HG03066 (cell line): ENCODE data around the gene CENPA.
"Not testable (repeated sequence)": the region's sequence is repeated elsewhere in the genome, so short reads cannot be mapped to it uniquely, and the experiment has no call there.

Experiments
- ATAC-seq: cut with Tn5 transposase; IDR thresholded peaks from one replicate; pipeline ENCODE4 v1.9.1; 2021; ENCODE audit warnings: low read depth; ENCODE audit not compliant: unreplicated experiment

The CENPA gene

DNA sequence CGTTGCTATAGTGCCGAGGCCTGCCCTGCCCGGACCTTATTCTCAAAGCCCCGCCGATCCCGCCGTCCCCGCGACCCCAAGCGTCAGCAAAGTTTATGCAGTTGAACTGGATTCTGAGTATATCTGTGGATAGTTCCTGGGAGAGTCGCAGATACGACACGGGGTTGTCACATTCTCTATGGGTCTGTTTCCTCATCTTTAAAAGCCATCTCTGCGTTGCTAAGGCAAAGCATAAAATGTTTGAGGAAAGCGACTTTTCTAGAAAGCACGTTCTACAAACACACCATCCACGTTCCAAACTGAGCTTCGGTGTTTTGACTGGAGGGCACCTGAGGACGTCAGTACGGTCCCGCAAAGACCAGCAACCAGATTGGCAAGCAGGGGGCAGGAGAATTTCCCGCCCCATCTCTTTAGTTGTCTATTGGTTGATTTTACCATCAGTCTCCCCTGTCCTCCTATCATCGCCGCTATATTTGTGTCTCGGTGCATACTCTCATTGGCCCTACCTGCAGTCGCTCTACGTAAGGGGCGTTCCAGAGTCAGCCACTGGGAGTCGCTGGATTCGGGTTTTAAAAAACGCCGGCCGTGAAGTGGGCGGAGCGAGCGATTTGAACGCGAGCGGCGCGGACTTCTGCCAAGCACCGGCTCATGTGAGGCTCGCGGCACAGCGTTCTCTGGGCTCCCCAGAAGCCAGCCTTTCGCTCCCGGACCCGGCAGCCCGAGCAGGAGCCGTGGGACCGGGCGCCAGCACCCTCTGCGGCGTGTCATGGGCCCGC, at the start of gene CENPA:
CENPA (plus strand) TSS at position 626 of the 776 bp plus-strand sequence; CDS start at position 767, 141 bp downstream.
- peak; percentile 99 for ATAC-seq

DNA sequence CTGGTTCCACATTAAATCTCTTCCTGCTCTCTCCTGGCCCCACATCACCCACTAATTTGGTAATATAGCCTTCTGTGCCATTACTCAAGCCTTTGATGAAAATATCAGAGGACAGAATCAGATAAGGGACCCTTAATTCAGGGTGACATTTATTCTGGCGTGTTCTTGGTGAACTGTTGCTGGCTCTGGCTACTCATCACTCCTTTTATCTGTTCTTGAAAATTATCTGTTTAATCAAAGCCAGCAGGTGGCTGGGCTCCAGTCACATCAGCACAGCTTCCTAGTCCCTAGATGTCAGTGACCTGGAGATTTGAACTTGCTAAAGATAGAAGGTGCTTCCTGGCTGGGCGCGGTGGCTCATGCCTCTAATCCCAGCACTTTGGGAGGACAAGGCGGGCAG, 48.6 kb upstream of the CENPA start:
- ATAC-seq = no peak

DNA sequence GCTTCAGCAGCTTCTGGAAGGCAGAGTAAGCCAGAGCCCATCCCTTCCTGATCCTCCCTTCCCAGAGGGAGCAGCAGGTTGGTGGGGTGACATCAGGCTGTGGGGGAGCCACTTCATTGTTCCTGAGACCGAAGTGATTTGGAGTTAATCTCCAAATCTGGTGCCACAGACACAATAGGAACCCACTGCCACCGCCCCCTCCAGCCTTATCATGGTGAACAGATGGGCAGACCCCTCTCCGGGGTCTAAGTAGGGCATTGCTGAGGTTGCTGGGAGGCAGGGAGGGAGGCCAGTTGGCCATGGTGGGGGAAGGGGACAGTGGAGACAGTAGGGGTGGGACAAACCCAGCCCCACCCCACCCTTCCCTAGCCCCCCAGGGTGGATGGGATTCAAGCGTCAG, 47.4 kb upstream of the CENPA start:
- no peak for ATAC-seq

DNA sequence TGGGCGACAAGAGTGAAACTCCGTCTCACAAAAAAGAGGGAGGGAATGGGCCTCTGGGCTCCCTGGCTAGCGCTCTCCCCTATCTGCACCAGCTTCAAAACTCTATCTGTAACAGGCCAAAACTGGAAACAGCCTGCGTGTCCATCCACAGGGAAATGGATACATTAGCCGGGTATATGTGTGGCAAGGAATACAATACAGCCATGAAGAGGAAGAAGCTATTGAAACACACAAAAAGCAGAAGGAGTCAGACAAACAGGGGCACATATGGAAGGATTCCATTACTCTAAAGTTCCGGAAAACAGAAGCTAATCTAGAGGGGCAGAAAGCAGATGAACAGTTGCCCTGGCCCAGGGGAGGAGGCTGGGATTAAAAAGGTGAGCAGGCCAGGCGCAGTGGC, 46.3 kb upstream of the CENPA start:
- ATAC-seq = no peak

DNA sequence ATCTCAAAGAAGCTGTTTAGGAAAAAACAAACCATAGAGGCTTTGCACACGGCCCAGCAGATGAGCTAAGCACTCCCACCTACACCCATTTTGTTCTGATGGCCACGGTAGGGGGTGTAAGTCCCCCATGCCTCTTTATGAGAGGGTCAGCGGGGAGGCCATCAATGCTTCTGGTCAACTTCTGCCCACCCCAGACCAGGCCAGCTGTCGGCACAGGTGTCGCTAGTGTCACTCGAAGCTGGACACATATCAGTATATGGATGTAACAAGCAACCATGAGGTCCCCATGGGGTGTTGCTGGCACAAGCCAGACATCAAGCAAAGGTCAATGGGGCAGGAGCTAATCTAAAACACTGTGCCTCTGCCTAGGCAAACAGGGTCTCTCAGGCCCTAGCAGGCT, 45.5 kb upstream of the CENPA start:
- no peak for ATAC-seq

DNA sequence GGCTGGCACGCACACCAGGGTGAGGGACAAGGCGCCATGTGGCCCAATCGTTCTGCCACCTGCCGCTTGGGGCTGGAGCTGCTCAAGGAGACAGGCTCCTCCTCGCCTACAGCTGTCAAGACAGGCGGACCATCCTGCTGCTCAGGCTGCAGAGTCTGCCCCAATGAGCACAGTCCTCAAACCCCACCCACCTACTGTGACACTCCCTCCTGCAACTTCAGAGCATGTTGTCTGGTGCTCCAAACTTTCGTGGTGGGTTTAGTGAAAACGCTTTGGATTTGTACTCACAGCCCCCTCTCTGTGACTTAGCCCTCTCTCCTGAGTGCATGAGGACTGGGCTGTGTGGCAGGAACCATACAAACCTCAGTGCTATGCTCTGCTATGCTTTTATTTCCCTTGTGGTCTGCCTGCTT, 45.0 kb upstream of the CENPA start:
- ATAC-seq = no peak

DNA sequence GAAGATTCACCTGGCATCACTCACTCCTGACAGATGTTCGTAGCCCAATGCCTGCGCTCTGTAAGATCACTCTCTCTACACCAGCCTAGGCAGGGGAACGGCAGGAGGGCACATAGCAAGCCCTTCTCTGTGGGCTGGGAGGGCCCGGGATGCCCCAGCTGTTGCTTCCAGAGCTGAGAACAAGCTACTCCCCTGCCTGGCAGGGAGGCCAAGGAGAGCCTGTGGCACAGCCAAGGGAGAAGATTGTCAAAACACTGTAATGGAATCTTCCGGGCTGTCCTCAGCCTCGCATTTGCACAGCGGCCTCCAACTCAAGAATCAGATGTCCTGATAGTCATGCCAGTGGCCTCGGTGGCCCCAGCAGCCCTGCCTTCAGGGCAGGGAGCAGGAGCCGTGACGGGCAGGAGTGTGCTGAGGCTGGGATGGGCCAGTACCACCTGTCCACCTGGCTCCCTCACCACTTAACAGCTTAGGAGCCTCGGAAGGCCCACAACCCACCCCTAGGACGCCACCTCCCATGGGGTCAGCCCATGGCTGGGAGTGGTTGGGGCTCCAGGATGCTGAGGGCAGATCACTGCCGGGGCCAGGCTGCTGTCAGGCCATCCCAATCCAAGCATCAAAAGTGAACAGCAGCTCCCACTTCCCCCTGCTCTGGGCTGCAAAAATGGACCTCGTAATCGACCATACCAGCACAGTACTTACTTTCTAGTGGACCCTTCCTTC, 43.6 kb upstream of the CENPA start:
- ATAC-seq = no peak

DNA sequence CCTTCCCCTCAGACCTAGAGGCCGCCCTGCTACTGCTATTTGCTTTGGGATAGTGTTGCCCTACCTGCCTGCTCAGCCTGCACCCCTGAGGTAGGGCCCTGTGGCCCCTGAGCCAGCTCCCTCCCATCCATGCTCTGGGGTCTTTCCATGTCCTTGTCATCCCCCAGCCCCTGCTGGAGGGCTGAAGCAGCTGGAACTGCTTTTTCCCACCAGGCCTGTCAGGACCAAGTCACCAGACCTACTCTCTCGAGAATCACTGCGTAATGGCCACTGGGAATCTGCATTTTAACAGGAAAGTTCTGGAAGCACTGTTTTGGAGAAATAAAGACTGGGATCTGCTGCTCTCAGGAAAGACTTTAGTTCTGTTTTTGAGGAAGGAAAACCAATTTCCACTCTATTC, 42.0 kb upstream of the CENPA start:
- no peak for ATAC-seq

DNA sequence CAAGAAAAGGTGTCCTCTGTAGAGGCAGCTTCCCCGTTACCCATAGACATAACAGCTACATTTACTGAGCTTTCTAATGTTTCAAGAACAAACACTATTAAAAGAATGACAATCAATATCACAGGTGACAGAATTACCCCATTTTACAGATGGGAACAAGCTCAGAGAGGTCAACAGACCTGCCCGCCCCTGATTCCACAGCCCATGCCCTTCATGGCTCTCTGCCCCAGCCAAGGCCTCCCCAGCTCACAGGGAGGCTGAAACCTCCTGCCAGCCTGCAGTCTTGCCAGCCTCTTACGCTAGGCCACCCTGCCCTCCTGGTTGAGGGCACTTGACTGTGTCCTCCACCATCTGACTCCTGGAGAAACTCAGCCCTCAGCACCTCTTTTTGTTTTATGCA, 40.9 kb upstream of the CENPA start:
- no peak for ATAC-seq

DNA sequence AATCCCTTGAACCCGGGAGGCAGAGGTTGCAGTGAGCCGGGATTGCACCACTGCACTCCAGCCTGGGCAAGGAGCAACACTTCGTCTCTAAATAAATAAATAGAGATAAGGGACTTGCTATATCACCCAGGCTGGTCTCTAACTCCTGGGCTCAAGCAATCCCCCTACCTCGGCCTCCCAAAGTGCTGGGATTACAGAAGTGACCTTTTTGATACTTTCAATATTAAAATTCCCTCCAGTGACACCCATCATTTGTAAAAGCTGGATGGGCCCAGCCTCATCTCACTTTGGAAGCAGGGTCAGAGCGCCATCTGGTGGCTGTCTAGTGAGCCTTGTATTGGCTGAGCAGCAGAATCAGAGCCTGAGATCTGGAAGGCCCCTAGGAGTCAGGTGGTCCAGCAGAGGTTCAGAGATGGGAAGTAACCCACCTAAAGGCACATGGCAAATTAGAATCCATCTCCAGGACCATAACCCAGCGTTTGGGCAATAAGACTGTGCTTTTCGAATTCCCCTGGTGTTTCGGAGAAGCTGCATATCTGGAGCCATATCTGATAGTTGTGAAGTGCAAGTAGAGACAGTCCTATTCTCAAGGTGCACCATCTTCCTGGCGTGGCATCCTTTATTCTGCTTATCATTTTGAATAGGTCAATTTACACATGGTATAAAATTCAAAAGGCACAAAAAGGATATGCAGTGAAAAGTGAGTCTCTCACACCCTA, 40.1 kb upstream of the CENPA start:
- no peak for ATAC-seq

DNA sequence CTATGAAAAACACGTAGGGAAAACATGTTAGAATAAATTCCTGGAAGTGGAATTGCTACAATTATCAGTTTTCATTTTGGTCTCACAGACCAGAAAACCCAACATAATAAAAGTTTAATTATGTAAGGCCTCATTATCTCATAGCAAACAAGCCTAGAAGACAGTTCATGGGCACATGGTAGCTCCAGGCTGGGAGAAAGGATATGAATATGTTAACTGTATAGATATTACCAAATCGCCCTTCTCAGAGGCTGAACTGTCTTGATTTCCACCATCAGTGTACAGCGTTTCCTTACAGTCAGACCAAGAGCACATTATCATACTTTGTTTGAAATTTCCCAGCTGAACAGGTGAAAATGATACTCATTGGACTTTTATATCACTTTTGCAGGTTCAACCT, 38.9 kb upstream of the CENPA start:
- no peak for ATAC-seq

DNA sequence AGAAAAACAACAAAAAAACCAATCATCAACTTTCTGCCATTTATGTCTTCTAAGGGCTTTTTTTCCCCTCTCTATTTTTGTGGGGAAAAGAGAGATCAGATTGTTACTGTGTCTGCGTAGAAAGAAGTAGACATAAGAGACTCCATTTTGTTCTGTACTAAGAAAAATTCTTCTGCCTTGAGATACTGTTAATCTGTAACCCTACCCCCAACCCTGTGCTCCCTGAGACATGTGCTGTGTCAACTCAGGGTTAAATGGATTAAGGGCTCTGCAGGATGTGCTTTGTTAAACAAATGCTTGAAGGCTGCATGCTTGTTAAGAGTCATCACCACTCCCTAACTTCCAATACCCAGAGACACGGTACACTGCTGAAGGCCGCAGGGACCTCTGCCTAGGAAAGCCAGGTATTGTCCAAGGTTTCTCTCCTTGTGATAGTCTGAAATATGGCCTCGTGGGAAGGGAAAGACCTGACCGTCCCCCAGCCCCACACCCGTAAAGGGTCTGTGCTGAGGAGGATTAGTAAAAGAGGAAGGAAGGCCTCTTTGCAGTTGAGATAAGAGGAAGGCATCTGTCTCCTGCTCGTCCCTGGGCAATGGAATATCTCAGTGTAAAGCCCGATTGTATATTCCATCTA, 36.0 kb upstream of the CENPA start:
- ATAC-seq = not testable (repeated sequence)

DNA sequence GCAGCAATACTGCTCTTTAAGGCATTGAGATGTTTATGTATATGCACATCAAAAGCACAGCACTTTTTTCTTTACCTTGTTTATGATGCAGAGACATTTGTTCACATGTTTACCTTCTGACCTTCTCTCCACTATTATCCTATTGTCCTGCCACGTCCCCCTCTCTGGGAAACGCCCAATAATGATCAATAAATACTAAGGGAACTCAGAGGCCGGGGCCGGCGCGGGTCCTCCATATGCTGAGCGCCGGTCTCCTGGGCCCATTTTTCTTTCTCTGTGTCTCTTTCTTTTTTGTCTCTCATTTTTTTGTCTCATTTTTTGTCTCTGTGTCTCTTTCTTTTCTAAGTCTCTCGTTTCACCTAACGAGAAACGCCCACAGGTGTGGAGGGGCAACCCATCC, 35.4 kb upstream of the CENPA start:
- ATAC-seq = not testable (repeated sequence)

DNA sequence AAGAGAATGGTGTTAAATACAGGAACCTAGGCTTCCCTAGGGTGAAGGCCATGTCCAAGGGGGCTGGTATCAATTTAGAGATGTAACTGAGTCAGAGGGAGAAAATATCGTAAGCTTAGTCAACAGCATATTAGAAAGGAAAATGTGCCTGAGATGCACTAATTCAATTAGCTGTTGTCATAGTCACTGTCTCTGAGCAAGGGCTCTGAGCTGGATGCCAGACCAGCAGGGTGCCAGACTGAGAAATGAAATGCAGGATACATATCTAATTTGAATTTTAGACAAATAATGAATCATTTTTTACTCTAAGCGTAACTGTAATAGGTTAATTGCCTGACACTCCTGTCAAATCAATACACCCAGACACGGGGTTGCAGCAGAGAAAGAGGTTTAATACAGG, 33.2 kb upstream of the CENPA start:
- no peak for ATAC-seq

DNA sequence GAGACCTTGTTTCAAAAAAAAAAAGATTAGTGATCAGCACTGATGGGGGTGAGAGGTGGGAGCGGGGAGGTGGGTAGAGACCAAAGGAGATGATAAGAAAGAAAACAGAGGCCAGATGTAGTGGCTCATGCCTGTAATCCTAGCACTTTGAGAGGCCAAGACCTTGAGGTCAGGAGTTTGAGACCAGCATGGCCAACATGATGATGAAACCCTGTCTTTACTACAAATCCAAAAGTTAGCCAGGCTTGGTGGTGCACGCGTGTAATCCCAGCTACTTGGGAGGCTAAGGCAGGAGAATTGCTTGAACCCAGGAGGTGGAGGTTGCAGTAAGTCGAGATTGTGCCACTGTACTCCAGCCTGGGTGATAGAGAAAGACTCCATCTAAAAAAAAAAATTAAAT, 31.3 kb upstream of the CENPA start:
- no peak for ATAC-seq

DNA sequence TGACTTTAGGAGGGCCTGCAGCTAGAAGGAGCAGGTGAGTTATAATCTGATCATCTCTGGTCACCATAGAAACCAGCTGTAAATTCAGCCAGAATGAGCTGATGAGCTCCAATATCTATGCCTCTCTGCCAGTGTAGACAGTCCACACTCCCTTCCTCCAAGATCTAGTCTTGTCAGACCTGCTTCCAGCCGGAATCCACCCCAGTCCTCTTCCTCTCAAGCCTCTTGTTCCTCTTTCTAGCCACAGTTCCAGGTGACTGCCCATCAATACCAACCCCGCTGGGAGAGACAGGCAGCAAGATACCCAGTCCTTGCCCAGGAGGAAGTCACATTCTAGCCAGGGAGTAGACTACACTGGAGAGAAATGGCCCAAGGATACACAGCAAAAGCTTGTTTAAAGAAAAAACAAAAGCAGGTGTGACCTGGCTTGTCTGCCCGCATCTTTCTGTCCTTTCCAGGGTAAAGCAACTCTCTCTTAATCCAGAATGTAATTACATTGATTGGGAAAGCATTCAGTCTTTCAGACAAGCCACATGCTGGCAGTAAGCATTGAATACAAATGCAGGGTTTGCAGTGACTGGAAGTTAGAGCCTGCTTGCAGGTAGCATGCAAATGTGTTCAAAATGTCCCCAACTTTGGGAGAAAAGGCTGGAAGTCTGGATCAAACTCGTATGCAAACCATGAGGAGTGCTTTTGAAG, 30.7 kb upstream of the CENPA start:
- ATAC-seq = no peak

DNA sequence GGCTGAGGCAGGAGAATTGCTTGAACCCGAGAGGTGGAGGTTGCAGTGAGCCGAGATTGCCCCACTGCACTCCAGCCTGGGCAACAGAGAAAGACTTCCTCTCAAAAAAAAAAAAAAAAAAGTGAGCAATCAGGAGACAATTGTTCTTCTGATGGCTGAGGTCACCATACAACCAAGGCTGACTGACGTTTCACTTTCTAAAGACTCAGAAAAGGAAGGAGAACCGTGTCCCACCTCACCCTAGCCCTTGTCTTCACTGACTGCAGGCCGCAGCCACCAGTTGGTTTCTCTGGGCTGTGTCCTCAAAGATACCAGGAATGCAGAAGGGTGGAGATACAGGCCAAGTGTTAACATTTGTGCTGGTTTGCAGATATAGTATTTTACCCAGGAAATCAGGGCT, 29.5 kb upstream of the CENPA start:
- ATAC-seq = no peak

DNA sequence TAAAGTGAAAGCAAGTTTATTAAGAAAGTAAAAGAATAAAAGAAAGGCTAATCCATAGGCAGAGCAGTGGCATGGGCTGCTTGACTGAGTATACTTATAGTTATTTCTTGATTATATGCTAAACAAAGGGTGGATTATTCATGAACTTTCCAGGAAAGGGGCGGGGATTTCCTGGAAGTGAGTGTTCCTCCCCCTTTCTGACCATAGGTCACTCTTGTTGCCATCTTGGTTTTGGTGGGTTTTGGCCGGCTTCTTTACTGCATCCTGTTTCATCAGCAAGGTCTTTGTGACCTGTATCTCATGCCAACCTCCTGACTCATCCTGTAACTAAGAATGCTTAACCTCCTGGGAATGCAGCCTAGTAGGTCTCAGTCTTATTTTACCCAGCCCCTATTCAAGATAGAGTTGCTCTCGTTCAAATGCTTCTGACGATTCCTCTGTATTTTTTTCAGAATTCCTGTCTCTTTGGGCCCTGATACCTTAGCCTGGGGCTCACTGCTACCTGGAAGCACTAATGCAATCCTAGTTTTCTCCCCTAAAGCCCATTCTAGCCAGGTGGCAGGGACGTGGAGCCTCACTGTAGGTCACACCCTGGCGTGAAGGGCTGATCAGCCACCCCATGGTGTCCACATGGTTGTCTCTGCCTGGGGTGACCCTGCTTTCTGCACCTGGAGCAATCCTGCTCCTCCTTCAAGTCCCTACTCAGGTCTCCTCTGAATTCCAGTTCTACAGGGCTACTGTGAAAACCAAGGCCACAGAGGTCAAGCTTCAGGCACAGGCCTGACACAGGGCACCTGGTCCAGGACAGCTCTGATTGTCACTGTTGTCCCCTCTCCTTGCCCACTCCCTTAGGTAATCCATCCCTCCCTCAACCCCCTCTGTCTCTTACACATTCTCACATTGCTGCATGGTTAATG, 27.7 kb upstream of the CENPA start:
- no peak for ATAC-seq

DNA sequence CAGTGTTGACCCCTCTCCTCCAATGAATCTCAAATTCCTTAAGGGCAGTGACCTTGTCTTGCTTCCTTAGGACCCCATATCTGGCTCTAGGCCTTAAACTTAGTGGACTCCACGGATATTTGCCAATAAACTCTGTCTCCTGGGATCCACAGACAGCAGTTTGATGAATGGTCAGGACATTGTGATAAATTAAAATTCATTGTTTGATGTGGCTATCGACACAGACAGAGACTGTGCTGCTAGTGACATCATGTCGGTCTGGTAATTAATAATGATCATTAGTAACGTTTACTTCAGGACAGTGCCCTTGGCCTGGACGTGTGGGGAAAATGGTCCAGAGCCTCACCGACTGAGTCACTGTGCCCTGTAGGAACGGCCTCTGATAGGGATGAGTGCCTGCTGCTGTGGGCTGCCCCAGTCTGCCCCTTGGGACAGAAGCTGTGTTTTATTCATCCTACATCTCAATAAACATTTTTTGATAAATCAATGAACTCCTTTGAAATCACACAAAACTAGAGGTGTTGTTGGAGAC, 27.0 kb upstream of the CENPA start:
- no peak for ATAC-seq
